ENCODE measurements around the gene SMIM44. TPM values are rescaled to one million over a fixed set of nuclear protein-coding genes. Genes with fewer than 3 reads are reported as not detected.

SMIM44 gene
- total and polyA plus RNA-seq, 9 of the 15 experiments (the other 6 are each of a cell fraction or from before 2014, with no cell fraction given), result not detected

GRCh38 chr19:3434630-3435553, 48.3 kb downstream of the SMIM44 start (continued):
- no peak for TF ChIP-seq GTF2E2 (tag; IDR thresholded peaks at IDR 0.05)
- no peak for TF ChIP-seq NFATC3 (IDR thresholded peaks at IDR 0.05)
- TF ChIP-seq ZNF165 (CRISPR knock-in tag; IDR thresholded peaks at IDR 0.05; ENCODE audit: borderline replicate concordance), result 0 out of 2 replicates have a peak, but pooled peaks have one; percentile 28
- TF ChIP-seq, protein P1, sequence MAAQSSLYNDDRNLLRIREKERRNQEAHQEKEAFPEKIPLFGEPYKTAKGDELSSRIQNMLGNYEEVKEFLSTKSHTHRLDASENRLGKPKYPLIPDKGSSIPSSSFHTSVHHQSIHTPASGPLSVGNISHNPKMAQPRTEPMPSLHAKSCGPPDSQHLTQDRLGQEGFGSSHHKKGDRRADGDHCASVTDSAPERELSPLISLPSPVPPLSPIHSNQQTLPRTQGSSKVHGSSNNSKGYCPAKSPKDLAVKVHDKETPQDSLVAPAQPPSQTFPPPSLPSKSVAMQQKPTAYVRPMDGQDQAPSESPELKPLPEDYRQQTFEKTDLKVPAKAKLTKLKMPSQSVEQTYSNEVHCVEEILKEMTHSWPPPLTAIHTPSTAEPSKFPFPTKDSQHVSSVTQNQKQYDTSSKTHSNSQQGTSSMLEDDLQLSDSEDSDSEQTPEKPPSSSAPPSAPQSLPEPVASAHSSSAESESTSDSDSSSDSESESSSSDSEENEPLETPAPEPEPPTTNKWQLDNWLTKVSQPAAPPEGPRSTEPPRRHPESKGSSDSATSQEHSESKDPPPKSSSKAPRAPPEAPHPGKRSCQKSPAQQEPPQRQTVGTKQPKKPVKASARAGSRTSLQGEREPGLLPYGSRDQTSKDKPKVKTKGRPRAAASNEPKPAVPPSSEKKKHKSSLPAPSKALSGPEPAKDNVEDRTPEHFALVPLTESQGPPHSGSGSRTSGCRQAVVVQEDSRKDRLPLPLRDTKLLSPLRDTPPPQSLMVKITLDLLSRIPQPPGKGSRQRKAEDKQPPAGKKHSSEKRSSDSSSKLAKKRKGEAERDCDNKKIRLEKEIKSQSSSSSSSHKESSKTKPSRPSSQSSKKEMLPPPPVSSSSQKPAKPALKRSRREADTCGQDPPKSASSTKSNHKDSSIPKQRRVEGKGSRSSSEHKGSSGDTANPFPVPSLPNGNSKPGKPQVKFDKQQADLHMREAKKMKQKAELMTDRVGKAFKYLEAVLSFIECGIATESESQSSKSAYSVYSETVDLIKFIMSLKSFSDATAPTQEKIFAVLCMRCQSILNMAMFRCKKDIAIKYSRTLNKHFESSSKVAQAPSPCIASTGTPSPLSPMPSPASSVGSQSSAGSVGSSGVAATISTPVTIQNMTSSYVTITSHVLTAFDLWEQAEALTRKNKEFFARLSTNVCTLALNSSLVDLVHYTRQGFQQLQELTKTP (IDR thresholded peaks at IDR 0.05; ENCODE audit: low read depth in 1 of 2, partially characterized antibody in 2 of 2), result peak; percentile 51 to 99
- peak; percentile 68 for TF ChIP-seq RBBP5 (IDR thresholded peaks at IDR 0.05; ENCODE audit: borderline replicate concordance, insufficient read depth, low read length, poor library complexity, severe bottlenecking)
- TF ChIP-seq ZNF121 (CRISPR knock-in tag; conservative IDR thresholded peaks at IDR 0.05), result 0 out of 2 replicates have a peak, but pooled peaks have one; percentile 32
- TF ChIP-seq C11orf30 (IDR thresholded peaks at IDR 0.05; ENCODE audit: low read depth), result peak; percentile 95
- TF ChIP-seq XRCC5 (IDR thresholded peaks at IDR 0.05; ENCODE audit: low read depth, low read length), result peak; percentile 32
- TF ChIP-seq ZNF830 (CRISPR knock-in tag; IDR thresholded peaks at IDR 0.05), result 0 out of 2 replicates have a peak, but pooled peaks have one; percentile 44
- no peak for TF ChIP-seq ZFPM2 (CRISPR knock-in tag; IDR thresholded peaks at IDR 0.05)
- no peak for TF ChIP-seq MXD1 (CRISPR knock-in tag; IDR thresholded peaks at IDR 0.05; ENCODE audit: borderline replicate concordance, poor library complexity, severe bottlenecking)
- no peak for TF ChIP-seq SREBF2 (CRISPR knock-in tag; IDR thresholded peaks at IDR 0.05)
- peak; percentile 49; the same call in 1 of the 2 replicates for TF ChIP-seq NR2C1 (IDR thresholded peaks at IDR 0.05)
- peak; percentile 73 for TF ChIP-seq NR2C1 (tag; IDR thresholded peaks at IDR 0.05)
- TF ChIP-seq HLTF (IDR thresholded peaks at IDR 0.05), result no peak
- TF ChIP-seq EZH2 (IDR thresholded peaks at IDR 0.05; ENCODE audit: borderline replicate concordance, low read depth, low read length), result no peak
- peak; percentile 82 for TF ChIP-seq CREM (IDR thresholded peaks at IDR 0.05; ENCODE audit: low read depth)
- TF ChIP-seq CBFA2T2 (conservative IDR thresholded peaks at IDR 0.05), result no peak
- no peak for TF ChIP-seq USF2 (CRISPR knock-in tag; IDR thresholded peaks at IDR 0.05)
- TF ChIP-seq PRPF4 (IDR thresholded peaks at IDR 0.05; ENCODE audit: insufficient read depth, low read depth, low read length, poor library complexity, severe bottlenecking), result no peak
- TF ChIP-seq, protein P2, sequence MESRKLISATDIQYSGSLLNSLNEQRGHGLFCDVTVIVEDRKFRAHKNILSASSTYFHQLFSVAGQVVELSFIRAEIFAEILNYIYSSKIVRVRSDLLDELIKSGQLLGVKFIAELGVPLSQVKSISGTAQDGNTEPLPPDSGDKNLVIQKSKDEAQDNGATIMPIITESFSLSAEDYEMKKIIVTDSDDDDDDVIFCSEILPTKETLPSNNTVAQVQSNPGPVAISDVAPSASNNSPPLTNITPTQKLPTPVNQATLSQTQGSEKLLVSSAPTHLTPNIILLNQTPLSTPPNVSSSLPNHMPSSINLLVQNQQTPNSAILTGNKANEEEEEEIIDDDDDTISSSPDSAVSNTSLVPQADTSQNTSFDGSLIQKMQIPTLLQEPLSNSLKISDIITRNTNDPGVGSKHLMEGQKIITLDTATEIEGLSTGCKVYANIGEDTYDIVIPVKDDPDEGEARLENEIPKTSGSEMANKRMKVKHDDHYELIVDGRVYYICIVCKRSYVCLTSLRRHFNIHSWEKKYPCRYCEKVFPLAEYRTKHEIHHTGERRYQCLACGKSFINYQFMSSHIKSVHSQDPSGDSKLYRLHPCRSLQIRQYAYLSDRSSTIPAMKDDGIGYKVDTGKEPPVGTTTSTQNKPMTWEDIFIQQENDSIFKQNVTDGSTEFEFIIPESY (CRISPR knock-in tag; IDR thresholded peaks at IDR 0.05), result peak; percentile 71

Data from K562 (cell line).